T-helper 22 cell (primary cell): ENCODE results near the gene SNHG17.
"Not testable (repeated sequence)": the region's sequence is repeated elsewhere in the genome, so short reads cannot be mapped to it uniquely, and the experiment has no call there.

ENCODE experiments used
- DNase-seq: peaks from one replicate; pipeline ENCODE4 v3.0.0-alpha.2; 2020; ENCODE audit warnings: low read depth

SNHG17 gene

DNA sequence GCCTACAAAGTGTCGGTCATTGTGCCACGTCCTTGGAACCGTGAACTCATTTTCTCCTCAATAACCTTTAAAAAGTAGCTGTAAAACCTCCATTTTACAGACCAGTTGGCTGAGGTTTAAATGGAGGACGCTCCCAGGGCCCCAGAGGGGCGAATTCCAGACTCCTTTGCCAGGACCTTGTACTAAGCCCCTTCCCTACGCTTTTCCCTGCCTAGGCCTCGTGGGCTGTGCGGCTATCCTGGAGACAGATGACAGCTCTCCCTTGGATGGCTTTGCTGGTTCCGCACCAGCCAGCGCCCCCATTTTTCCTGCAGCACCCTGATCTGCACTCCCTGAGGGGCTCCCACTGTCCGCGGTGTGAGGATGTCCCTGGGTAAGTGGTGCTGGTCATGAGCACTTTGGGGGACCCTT is 12.1 kb upstream of the SNHG17 start:
- DNase-seq = no peak

DNA sequence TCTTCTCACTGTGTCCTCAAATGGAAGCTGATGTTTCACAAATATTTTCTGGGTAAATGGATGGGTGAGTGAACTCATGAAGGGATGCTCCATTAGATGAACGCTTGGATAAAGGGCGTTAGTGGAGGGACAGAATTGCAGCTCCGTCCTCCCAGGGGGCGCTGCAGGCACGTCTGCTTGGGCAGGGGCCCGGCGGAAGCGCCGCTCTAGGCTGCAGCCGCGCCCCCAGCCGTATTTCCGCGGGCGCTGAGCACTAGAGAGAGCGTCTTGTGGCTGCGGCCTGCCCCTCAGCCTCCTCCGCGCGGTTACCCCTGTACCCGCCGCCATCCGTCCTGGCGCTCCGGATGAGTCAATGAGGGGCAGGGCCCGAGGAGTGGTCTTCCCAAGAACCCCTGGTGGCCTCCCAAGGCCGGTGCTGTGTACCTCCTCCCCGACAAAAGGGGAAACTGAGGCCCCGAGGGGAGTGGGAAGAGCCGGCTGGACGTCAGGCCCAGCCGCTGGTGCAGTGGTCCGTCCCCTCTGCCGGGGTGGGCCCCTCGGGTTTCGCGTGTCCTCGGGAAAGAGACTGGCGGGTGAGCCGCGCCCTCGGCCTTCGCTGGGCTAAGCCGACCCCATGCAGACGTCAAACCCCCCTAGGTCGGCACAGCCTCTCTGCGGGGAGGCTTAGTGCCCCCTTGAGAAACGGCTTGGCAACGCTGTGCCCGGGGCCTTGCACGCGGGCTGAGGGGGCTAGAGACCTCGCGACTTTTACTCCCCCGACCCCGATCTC is 11.5 kb upstream of the SNHG17 start:
- peak; percentile 85 for DNase-seq

DNA sequence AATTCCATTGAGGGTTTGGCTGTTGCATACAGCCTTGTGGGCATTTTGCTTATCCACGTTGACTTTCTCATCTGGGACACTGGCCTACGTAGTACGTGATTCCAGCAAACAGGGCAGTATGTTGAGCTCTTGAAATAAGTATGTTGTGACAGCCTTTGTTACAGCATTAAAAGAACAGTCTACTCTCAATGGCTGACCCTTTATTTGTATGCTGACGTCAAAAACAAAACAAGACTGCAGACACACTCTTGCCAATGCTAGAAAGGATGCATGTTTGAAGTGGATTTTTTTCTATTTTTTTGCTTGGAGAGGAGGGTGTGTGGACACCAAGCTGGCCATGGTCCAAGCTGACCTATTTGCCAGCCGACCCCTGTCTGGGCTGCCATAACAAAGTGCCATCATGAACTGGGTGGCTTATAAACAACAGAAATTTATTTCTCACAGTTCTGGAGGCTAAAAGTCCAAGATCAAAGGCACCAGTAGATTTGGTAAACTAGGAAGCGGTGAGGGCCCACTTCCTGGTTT is 10.8 kb upstream of the SNHG17 start:
- no peak for DNase-seq

DNA sequence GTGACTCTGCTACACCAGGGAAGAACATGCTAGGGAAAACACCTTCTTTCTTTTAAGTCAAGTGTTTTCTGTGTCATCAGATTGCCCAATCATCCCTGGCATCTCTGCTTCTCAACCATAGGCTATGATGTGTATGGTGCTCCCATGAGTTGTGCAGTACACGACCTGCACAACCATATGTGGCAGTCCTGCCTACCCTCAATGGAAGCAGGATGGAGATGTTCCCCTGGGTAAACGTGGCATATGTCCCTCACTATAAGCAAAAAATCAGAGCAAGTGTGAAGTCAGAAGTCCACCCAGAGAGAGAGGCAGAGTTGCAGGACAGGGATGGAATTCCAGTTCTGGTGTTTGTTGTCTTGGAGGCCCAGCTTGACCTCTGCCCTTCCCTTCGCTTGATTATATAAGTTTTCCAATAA is 10.3 kb upstream of the SNHG17 start:
- no peak for DNase-seq

DNA sequence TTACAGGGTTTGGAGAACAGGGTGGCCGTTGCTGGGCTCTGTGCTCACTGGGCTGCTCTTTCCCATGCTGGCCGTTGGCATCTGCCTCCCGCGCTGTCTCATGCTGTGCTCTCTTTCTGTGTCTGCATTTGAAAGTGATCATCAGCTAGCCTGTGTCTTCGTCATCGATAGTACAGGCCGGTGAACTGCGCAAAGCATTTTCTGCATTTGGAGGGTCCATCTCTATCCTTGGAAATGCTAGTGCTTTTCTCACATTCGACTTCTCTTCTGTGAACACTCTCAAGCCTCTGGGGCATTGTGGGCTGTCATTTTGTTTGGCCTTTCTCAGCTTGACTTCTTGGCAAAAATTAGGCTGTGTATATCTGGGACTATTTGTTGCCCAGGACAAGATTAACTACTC is 6.8 kb upstream of the SNHG17 start:
- DNase-seq = no peak

DNA sequence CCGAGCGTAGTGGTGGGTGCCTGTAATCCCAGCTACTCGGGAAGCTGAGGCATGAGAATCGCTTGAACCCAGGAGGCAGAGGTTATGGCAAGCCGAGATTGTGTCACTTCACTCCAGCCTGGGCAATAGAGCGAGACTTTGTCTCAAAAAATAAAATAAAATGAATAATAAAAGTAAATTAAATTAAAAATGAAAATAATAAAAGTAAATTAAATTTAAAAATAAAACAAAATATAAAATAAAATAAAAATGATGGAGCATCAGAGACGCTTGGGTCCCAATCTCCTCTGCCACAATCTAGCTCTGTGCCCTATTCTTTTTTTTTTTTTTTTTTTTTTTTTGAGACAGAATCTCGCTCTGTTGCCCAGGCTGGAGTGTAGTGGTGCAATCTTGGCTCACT is 6.0 kb upstream of the SNHG17 start:
- not testable (repeated sequence) for DNase-seq

DNA sequence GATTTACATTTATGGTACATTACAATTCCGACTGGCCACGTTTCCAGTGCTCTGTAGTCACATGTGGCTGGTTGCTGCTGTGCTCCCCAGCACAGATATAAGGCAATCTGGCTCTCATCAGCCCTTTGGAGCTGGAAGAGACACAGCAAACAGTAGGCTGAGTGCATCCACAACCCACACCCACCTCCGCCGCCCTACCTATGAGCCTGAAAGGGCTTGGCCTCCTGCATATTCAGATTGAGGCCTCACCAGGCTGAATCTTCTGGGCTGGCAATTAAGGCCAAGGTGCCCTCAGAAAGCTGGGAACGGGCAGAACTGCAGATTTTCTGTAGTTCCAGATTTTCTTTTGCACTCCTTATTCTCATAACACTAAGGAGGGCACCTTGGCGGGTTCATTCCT is 2.7 kb upstream of the SNHG17 start:
- DNase-seq = no peak

DNA sequence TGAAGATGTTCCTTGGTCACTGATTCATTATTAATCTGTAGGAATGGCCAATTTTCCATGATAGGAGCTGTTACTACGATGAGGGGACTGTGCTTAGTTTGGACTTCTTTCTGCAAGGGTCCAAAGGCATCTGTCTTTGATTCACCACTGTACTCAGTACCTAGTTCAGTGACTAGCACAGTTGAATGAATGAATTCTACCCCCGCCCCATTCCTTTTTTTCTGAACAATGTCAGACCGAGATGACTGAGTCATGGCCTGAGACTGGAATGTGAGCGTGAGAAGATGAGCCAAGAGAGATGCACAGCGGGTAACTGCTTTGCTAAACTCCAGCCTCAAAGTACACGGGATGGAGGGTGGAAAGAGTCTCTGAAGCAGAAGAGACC is 419 bp upstream of the SNHG17 start:
- no peak for DNase-seq

DNA sequence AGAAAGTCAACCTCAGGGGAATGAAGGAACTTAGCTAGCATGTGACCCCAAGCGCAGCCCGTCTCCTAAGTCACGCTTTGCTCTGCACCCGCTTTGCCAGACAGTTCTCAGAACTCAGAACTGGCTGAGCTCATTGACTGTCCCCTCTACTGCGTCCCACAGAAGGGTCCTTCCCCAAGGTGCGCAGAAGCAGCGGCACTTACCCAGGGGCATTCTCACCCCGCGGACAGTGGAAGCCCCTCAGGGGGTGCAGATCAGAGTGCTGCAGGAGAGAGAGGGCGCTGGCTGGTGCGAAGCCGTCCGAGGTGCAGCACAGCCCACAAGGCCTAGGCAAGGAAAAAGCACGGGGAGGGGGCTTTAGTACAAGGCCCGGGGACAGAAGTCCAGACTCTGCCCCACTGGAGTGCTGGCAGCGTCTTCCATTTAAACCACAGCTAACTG is 807 bp downstream of the SNHG17 start:
- DNase-seq = no peak

DNA sequence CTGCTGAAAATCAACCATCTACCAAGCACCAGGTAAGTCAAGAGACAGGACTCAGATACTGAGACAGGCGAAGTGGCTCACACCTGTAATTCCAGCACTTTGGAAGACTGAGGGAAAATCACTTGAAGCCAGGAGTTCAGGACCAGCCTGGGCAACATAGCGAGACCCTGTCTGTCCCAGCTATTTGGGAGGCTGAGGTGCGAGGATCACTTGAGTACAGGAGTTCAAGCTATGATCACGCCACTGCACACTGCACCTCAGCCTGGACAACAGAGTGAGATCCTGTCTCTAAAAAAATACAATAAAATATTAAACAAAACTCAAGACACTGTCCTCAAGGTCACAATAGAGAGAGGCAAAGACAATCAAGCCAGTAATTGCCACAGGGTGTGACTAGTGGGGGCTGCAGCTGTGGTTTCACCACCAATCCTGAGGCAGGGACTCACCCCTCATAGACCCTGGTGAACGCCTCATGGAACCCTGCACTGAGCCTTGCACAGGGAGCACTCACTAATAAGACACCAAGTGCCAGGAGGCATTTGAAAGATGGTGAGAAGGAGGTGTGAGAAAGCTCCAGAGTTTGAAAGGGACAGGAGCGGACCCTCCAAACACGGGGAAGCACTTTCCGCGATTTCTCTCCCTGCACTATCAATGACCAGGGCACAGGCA is 1.7 kb downstream of the SNHG17 start:
- DNase-seq = no peak

DNA sequence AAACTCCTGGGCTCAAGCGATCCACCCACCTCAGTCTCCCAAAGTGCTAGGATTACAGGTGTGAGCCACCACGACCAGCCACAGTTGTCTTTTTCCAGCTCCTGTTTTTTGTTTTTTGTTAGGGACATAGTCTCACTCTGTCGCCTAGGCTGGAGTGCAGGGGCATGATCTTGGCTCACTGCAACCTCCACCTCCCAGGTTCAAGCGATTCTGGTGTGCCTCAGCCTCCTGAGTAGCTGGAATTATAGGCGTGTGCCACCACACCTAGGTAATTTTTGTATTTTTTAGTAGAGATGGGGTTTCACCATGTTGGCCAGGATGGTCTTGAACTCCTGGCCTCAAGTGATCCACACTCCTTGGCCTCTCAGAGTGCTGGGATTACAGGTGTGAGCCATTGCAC is 2.3 kb downstream of the SNHG17 start:
- not testable (repeated sequence) for DNase-seq

DNA sequence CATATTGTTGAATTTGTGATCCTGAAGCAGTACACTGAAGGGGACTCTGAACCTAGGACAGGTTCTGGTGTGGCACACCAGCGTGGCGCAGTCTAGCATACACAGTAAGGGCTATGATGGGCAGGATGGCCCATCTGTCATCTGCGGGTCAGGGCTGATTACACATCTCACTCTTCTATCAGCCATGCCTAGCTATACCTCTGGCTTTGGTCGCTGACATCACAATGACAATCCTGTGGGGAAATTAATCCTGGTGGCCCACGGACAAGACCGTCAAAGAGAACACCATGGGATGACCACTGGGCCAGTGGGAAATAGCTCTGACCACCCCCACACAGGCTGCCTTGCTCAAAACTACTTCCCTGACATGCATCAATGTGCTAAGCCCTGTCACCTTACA is 2.8 kb downstream of the SNHG17 start:
- no peak for DNase-seq

DNA sequence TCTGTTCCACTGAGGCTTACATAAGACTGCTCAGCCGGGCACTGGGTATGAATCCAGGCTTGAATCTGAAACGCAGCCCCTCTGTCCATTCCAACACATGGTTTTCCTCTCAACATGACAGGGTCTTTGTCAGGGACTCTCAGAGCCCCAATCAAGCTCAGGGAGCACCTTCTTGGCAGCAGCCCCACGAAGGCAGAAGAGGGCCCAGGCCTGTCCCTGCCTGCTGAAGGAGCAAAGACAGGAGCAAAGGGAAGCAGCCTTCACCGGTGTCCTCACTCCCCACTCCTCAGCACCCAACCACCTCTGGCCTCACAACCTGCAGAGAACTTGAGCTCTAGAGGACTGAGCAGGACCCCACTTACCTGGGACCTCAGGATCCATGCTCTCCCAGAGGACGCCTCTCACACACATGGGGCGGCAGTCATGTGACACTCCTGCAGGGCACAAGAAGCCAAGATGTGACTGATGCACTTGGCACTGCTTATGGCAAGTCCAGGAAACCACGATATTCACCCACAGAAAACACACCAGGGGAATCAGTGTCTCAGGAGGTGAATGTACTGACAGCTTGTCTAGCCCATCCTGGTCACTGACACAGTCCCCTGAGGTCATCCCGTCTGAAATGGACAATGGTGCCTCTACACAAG is 4.3 kb downstream of the SNHG17 start:
- DNase-seq = no peak

DNA sequence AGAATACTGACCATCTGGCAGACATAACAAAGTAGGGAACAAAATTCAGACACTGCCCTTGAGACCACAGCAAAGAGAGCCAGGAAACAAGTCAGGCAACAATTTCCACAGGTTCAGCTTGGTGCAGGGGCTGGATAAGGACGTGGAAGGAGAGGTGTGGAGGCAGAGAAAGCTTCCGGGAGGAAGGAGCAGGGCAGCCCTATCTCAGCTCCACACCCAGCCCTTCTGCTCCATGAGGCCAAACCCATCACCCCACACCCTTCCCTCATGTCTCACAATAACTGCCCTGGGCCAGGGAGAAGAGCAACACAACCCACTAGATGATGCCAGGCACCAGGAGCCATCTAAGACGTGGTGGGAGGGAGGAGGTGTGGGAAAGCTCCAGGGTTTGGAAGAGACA is 5.8 kb downstream of the SNHG17 start:
- DNase-seq = no peak

DNA sequence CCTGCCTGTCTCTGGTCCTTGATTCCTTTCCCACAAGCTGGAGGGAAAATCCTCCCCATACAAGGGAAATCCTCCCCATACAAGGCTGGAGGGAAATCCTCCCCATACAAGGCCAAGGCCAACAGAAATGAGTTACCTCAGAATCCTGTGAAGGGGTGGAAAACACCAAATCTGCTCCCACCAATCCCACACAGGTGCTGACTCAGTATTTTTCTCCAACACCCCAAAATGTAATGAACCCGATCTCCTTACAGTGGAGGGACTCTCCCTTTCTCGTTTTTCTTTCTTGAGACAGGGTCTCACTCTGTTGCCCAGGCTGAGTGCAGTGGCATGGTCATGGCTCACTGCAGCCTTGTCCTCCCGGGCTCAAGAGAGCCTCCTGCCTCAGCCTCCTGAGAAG is 6.3 kb downstream of the SNHG17 start:
- no peak for DNase-seq

DNA sequence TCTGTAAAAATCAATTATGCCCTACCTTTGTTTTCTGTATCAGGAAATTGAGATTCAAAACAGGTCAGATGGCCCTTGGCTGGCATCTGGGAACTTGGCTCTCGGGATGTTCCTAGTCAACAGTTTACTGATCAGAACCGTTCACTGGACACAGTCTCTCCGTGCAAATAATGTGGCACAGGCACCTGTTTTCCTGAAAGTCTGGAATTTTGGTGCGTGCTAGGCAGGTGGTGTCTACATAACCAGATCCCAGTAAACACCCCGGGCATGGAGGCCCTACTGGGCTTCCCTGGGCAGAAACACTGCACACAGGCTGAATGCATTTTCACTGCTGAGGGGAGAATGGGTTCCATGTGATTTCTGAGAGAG is 7.5 kb downstream of the SNHG17 start:
- no peak for DNase-seq

DNA sequence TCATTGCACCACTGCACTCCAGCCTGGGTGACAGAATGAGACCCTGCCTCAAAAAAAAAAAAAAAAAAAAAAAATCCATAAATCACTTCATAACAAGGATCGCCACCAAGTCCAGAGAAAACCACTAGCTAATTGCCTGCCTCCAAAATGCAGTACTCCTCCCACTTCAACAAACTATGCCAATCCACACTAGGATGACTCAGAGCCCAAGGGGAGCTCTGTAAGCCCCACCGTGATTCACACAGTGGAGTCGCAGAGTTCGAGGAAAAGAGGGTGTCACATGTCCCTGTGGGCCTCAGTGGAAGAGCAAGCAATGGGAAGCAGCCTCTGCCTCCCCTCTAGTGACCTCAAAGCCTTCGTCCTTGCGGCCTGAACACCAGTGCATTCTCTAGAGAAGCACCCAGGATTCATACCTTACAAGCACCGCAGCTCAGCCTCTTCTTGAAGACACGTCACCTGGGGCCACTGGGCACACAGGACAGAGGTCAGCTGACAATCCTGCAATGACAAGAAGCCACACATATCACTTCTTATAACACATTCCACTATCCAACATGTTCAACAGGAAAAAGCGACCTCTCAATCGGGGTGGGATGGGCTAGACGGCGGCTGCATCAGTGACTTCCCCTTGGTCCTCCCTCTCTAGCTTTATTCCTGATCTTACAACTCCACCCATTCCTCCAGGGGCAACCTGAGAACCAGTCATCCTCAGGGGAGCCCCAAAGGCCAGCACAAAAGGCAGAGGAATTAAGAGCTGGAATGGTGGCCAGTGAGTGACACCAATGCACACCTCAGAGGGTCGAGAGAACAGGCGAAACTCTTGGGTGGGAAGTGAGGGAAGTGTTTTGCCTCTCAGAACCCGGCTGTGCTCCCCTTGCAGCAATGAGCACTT is 8.9 kb downstream of the SNHG17 start:
- DNase-seq = no peak

DNA sequence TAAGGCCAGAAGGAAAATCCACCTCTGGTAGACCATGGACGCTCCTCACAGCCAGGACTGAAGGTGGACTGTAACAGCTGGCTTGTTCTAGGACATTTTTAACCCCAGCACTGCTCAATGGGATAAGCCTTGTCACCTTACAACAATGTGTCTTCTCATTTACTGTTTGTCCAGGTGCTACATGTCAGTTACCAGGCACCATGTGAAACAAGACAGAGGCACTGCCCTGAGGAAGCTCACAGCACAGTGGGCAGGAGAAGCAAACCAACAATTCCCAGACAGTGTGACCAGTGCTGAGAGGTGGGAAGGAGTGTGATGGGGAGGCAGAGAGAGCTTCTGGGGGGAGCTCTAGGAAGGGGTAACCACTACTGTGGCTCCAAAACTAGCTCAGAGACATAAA is 10.7 kb downstream of the SNHG17 start:
- no peak for DNase-seq

DNA sequence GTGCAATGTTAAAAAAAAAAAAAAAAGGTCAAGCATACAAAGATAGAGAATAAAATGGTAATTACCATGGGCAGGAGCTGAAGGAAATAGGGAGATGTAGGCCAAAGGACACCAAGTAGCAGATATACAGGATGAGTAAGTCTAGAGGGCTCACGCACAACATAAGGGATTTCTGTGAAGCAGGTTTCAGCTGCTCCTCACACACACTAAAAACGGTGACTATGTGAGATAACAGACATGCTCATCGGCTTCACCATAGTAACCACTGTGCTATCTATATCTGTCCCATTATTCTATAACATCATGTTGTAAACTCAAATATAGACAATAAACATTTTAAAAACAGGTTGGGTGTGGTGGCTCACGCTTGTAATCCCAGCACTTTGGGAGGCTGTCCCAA is 11.6 kb downstream of the SNHG17 start:
- DNase-seq = no peak

DNA sequence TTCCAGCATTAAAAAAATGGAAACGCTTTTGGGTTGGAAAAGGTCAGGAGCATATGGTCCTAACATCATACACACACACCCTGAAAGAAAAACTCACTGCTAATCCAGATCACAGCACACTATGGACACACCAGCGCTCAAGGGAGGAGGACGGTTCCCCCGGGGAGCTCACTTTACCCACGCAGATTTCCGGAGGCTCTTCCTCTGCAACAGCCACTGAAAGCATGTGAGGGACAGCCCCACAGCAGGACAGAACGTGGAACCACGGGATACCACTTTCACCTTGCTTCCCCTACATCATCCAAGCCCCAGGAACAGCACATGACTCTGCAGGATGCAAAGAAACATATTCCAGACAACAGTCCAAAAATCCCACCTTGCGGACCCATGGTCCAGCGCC is 13.2 kb downstream of the SNHG17 start:
- DNase-seq = no peak

DNA sequence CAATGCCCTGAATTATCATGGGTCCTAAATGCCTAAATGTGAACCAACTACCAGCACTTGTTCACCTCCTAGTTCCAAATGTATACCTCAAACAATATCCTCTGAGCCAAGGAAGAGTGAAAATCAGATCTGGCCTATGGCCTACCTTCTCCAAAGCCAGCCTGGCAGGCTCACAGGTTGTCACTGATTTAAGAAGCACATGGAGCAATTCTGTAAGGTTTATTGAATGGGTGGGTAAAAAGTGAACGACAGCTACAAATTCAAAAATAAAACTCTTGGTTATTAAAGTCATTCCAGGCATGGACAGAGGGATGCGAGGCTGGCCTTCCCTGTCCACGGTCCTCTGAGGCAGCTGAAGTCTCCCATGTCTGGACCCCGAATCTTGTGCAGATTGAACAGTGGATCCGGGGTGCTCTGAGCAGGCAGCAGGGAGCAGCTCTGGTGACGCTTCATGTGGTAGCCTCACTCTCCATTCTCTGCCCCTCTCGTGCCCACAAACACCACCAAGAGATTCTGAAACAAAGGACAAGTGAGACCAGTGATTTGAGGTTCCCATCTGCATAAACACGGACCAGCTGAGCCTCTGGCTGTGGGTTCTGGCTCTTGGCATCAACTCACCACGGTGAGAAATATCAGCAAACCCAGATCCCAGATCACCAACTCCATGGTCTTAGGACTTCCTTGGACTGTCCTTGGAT is 14.6 kb downstream of the SNHG17 start:
- DNase-seq = no peak
